Measurements from ENCODE around the gene CAPN5.

The CAPN5 gene

GRCh38 chr11:77152846-77153245 lies 86.1 kb downstream of the CAPN5 start:
- DNase-seq (ENCODE audit: low read depth): no peak
- no peak for TF ChIP-seq CTCF (conservative IDR thresholded peaks at IDR 0.05; ENCODE audit: low read depth, low read length)

GRCh38 chr11:77153276-77154185 lies 86.8 kb downstream of the CAPN5 start:
- H3K4me3 ChIP-seq (ENCODE audit: low read length): no peak overlapping the region
- no peak for TF ChIP-seq CTCF (conservative IDR thresholded peaks at IDR 0.05; ENCODE audit: low read depth, low read length)
- DNase-seq (ENCODE audit: low read depth): no peak

More at GRCh38 chr11:77152846-77153245, 86.1 kb downstream of the CAPN5 start:
- no peak overlapping the region for H3K4me3 ChIP-seq (ENCODE audit: low read length)

- no peak overlapping the region for H3K4me3 ChIP-seq (ENCODE audit: low read length)
- TF ChIP-seq CTCF (conservative IDR thresholded peaks at IDR 0.05; ENCODE audit: low read depth, low read length): no peak
- no peak for DNase-seq (ENCODE audit: low read depth)
These were observed 87.8 kb downstream of the CAPN5 start for GRCh38 chr11:77154381-77155081.

- no peak overlapping the region for H3K4me3 ChIP-seq (ENCODE audit: low read length)
- TF ChIP-seq CTCF (conservative IDR thresholded peaks at IDR 0.05; ENCODE audit: low read depth, low read length): no peak
- no peak for DNase-seq (ENCODE audit: low read depth)
These were observed 88.3 kb downstream of the CAPN5 start for GRCh38 chr11:77155082-77155475.

GRCh38 chr11:77155556-77156130 lies 88.9 kb downstream of the CAPN5 start:
- no peak for DNase-seq (ENCODE audit: low read depth)
- no peak overlapping the region for H3K4me3 ChIP-seq (ENCODE audit: low read length)
- TF ChIP-seq CTCF (conservative IDR thresholded peaks at IDR 0.05; ENCODE audit: low read depth, low read length): no peak

- H3K4me3 ChIP-seq (ENCODE audit: low read length): no peak overlapping the region
- TF ChIP-seq CTCF (conservative IDR thresholded peaks at IDR 0.05; ENCODE audit: low read depth, low read length): no peak
- DNase-seq (ENCODE audit: low read depth): no peak
These were observed 89.8 kb downstream of the CAPN5 start for GRCh38 chr11:77156396-77157195.
